Activated naive CD4-positive, alpha-beta T cell treated with anti-CD3 and anti-CD28 coated beads for 36 hours (primary cell): ENCODE results near the gene MYMK. TPM values are rescaled to one million over a fixed set of nuclear protein-coding genes. Genes with fewer than 3 reads are reported as not detected.
A peak's percentile ranks its signal among the peaks of the same experiment; 100 is the strongest.
"Not testable (repeated sequence)": the region's sequence is repeated elsewhere in the genome, so short reads cannot be mapped to it uniquely, and the experiment has no call there.

Experiments used
- CTCF ChIA-PET: fragments of 350-600 bp; sonication (Branson Sonifier 250); formaldehyde crosslinking; loops from one replicate; lab custom pipeline; 2021; ENCODE audit warnings: antibody characterized with exemption; lab: Charles Lee
- DNase-seq: peaks from one replicate; pipeline ENCODE4 v3.0.0-alpha.2; 2020
- H3K27ac Mint-ChIP-seq: one replicate; pipeline ENCODE4 v1.8.0; 2021; ENCODE audit warnings: mild to moderate bottlenecking, mixed read lengths
- H3K27me3 Mint-ChIP-seq: one replicate; pipeline ENCODE4 v1.8.0; 2021; ENCODE audit warnings: low read depth, mixed read lengths
- H3K36me3 Mint-ChIP-seq: one replicate; pipeline ENCODE4 v1.8.0; 2021; ENCODE audit warnings: low read depth, mixed read lengths
- H3K4me1 Mint-ChIP-seq: one replicate; pipeline ENCODE4 v1.8.0; 2021; ENCODE audit warnings: low read depth, mixed read lengths
- H3K4me3 Mint-ChIP-seq: one replicate; pipeline ENCODE4 v1.8.0; 2021; ENCODE audit warnings: mild to moderate bottlenecking, moderate library complexity, mixed read lengths
- H3K9me3 Mint-ChIP-seq: one replicate; pipeline ENCODE4 v1.8.0; 2021; ENCODE audit warnings: mixed read lengths
- intact Hi-C: fragments of 100-400 bp; cut with micrococcal nuclease; formaldehyde crosslinking; loops from one replicate; pipeline ENCODE4 v1.15.1; 2023
- total RNA-seq, 2 experiments: library from RNA; stranded (reverse); gene quantifications; one replicate each; pipeline ENCODE4 v1.2.3, GENCODE V29; 2021

The MYMK gene
- total RNA-seq, 2 experiments from 2014 or later = not detected

GRCh38 chr9:133564451-133565116 lies 39.8 kb upstream of the MYMK start:
- H3K9me3 Mint-ChIP-seq = no peaks in the 10 kb centered on the region
- H3K36me3 Mint-ChIP-seq = no peaks in the 10 kb centered on the region
- CTCF ChIA-PET = no interaction called here
- DNase-seq = no peak
- intact Hi-C loops = no loop called here
- peaks cover 7% of the 10 kb centered on the region for H3K4me1 Mint-ChIP-seq
- no peak overlapping the region for H3K4me3 Mint-ChIP-seq
- no peak overlapping the region for H3K27ac Mint-ChIP-seq
- H3K27me3 Mint-ChIP-seq = no peaks in the 10 kb centered on the region

GRCh38 chr9:133563814-133564213 lies 39.1 kb upstream of the MYMK start:
- H3K27ac Mint-ChIP-seq, H3K9me3 Mint-ChIP-seq, DNase-seq, CTCF ChIA-PET, H3K4me3 Mint-ChIP-seq, H3K36me3 Mint-ChIP-seq, H3K27me3 Mint-ChIP-seq, intact Hi-C loops: not testable (repeated sequence)
- peaks cover 11% of the 10 kb centered on the region for H3K4me1 Mint-ChIP-seq

GRCh38 chr9:133563291-133563796 lies 38.6 kb upstream of the MYMK start:
- DNase-seq = no peak
- Mint-ChIP-seq H3K27ac (no peak overlapping the region), H3K4me1 (peaks cover 16% of the 10 kb centered on the region), H3K4me3 (no peak overlapping the region), H3K27me3 (no peaks in the 10 kb centered on the region), H3K9me3 (no peaks in the 10 kb centered on the region), H3K36me3 (no peaks in the 10 kb centered on the region)
- CTCF ChIA-PET = no interaction called here
- intact Hi-C loops = no loop called here

- no peaks in the 10 kb centered on the region for H3K27me3 Mint-ChIP-seq
- no peaks in the 10 kb centered on the region for H3K36me3 Mint-ChIP-seq
- CTCF ChIA-PET = no interaction called here
- no peak for DNase-seq
- no peak overlapping the region for H3K27ac Mint-ChIP-seq
- no peaks in the 10 kb centered on the region for H3K9me3 Mint-ChIP-seq
- H3K4me1 Mint-ChIP-seq = peaks cover 20% of the 10 kb centered on the region
- intact Hi-C loops = no loop called here
- H3K4me3 Mint-ChIP-seq = no peak overlapping the region
Observed at GRCh38 chr9:133562611-133563290, 38.0 kb upstream of the MYMK start.

GRCh38 chr9:133561976-133562554 lies 37.3 kb upstream of the MYMK start:
- intact Hi-C loops = no loop called here
- Mint-ChIP-seq H3K9me3 (no peaks in the 10 kb centered on the region), H3K4me3 (no peak overlapping the region), H3K4me1 (peaks cover 20% of the 10 kb centered on the region), H3K27me3 (no peaks in the 10 kb centered on the region), H3K27ac (no peak overlapping the region), H3K36me3 (no peaks in the 10 kb centered on the region)
- CTCF ChIA-PET = interaction anchor here (1.1 to 1.4 kb wide), 2 partner anchors 220 to 376 kb away, joined by 3 read pairs; no protein-coding TSS in a partner anchor
- DNase-seq = no peak

GRCh38 chr9:133560944-133561343 lies 36.2 kb upstream of the MYMK start:
- Mint-ChIP-seq H3K27ac (no peak overlapping the region), H3K27me3 (no peaks in the 10 kb centered on the region), H3K9me3 (no peaks in the 10 kb centered on the region), H3K4me1 (peaks cover 20% of the 10 kb centered on the region), H3K36me3 (no peaks in the 10 kb centered on the region), H3K4me3 (no peak overlapping the region)
- intact Hi-C loops = no loop called here
- CTCF ChIA-PET = interaction anchor here (1.1 to 1.4 kb wide), 2 partner anchors 221 to 375 kb away, joined by 3 read pairs; no protein-coding TSS in a partner anchor
- DNase-seq = no peak

- DNase-seq = no peak
- H3K27ac Mint-ChIP-seq = no peak overlapping the region
- H3K4me3 Mint-ChIP-seq = no peak overlapping the region
- H3K4me1 Mint-ChIP-seq = peaks cover 20% of the 10 kb centered on the region
- no peaks in the 10 kb centered on the region for H3K36me3 Mint-ChIP-seq
- CTCF ChIA-PET = no interaction called here
- intact Hi-C loops = no loop called here
- no peaks in the 10 kb centered on the region for H3K27me3 Mint-ChIP-seq
- no peaks in the 10 kb centered on the region for H3K9me3 Mint-ChIP-seq
Observed at GRCh38 chr9:133560311-133560710, 35.6 kb upstream of the MYMK start.

GRCh38 chr9:133558191-133559126 lies 33.7 kb upstream of the MYMK start:
- Mint-ChIP-seq H3K27me3 (no peaks in the 10 kb centered on the region), H3K4me1 (peaks cover 18% of the 10 kb centered on the region), H3K27ac (no peak overlapping the region), H3K4me3 (no peak overlapping the region), H3K9me3 (no peaks in the 10 kb centered on the region), H3K36me3 (no peaks in the 10 kb centered on the region)
- intact Hi-C loops = no loop called here
- DNase-seq = peak; percentile 68
- CTCF ChIA-PET = interaction anchor here (1.4 kb wide), 1 partner anchor 31 kb away, joined by 5 read pairs; no protein-coding TSS in a partner anchor

- intact Hi-C loops = no loop called here
- no peak for DNase-seq
- no peak overlapping the region for H3K27ac Mint-ChIP-seq
- no peaks in the 10 kb centered on the region for H3K36me3 Mint-ChIP-seq
- H3K4me3 Mint-ChIP-seq = no peak overlapping the region
- H3K4me1 Mint-ChIP-seq = peaks cover 13% of the 10 kb centered on the region
- no peaks in the 10 kb centered on the region for H3K27me3 Mint-ChIP-seq
- CTCF ChIA-PET = interaction anchor here (1.4 kb wide), 1 partner anchor 32 kb away, joined by 5 read pairs; no protein-coding TSS in a partner anchor
- no peaks in the 10 kb centered on the region for H3K9me3 Mint-ChIP-seq
Observed at GRCh38 chr9:133557581-133557980, 32.8 kb upstream of the MYMK start.

- no peaks in the 10 kb centered on the region for H3K9me3 Mint-ChIP-seq
- no peaks in the 10 kb centered on the region for H3K36me3 Mint-ChIP-seq
- no peaks in the 10 kb centered on the region for H3K27me3 Mint-ChIP-seq
- peaks cover 13% of the 10 kb centered on the region for H3K4me1 Mint-ChIP-seq
- H3K4me3 Mint-ChIP-seq = no peak overlapping the region
- no peak overlapping the region for H3K27ac Mint-ChIP-seq
- no peak for DNase-seq
- CTCF ChIA-PET = interaction anchor here (1.3 to 1.4 kb wide), 2 partner anchors 23 to 27 kb away, joined by 3 to 4 read pairs; no protein-coding TSS in a partner anchor
- intact Hi-C loops = no loop called here
Observed at GRCh38 chr9:133556354-133556753, 31.6 kb upstream of the MYMK start.

GRCh38 chr9:133554729-133555128 lies 30.0 kb upstream of the MYMK start:
- Mint-ChIP-seq H3K4me3 (no peak overlapping the region), H3K36me3 (no peaks in the 10 kb centered on the region), H3K27ac (no peak overlapping the region), H3K27me3 (no peaks in the 10 kb centered on the region), H3K9me3 (no peaks in the 10 kb centered on the region), H3K4me1 (peaks cover 13% of the 10 kb centered on the region)
- no peak for DNase-seq
- CTCF ChIA-PET = no interaction called here
- intact Hi-C loops = no loop called here
